Suprapubic skin (tissue), 3 donors: ENCODE measurements around the gene PPP1R3C.

Experiments used
- EP300 ChIP-seq: sonication (generic); formaldehyde crosslinking; IDR thresholded peaks from one replicate; pipeline ENCODE4 v1.6.1; 2017; ENCODE audit warnings: antibody characterized with exemption
- POLR2A ChIP-seq, 2 donors: fragments of 450-650 bp; IDR thresholded peaks; one replicate each; pipeline ENCODE4 v1.6.1; 2017; ENCODE audit warnings: antibody characterized with exemption in 2 of 2, mild to moderate bottlenecking in 2 of 2, moderate library complexity in 2 of 2
- TF ChIP-seq, protein P1 (sequence below), 2 donors: fragments of 200-600 bp in 1 of 2; fragments of 450-650 bp in 1 of 2; sonication (generic) in 1 of 2; IDR thresholded peaks; one replicate each; pipeline ENCODE4 v1.5.1; 2016 to 2019; ENCODE audit warnings: antibody characterized with exemption in 2 of 2, mild to moderate bottlenecking in 1 of 2, moderate library complexity in 1 of 2

- TF ChIP-seq POLR2A (IDR thresholded peaks at IDR 0.05) (no peak), EP300 (no peak)
- TF ChIP-seq, protein P1, sequence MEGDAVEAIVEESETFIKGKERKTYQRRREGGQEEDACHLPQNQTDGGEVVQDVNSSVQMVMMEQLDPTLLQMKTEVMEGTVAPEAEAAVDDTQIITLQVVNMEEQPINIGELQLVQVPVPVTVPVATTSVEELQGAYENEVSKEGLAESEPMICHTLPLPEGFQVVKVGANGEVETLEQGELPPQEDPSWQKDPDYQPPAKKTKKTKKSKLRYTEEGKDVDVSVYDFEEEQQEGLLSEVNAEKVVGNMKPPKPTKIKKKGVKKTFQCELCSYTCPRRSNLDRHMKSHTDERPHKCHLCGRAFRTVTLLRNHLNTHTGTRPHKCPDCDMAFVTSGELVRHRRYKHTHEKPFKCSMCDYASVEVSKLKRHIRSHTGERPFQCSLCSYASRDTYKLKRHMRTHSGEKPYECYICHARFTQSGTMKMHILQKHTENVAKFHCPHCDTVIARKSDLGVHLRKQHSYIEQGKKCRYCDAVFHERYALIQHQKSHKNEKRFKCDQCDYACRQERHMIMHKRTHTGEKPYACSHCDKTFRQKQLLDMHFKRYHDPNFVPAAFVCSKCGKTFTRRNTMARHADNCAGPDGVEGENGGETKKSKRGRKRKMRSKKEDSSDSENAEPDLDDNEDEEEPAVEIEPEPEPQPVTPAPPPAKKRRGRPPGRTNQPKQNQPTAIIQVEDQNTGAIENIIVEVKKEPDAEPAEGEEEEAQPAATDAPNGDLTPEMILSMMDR (IDR thresholded peaks at IDR 0.05): no peak
Measured at GRCh38 chr10:91602868-91603568, 29.9 kb downstream of the PPP1R3C start.
